SW 1271 (cell line): ENCODE data around the gene OR5H15.
A peak's percentile ranks its signal among the peaks of the same experiment; 100 is the strongest.
"Not testable (repeated sequence)": the region's sequence is repeated elsewhere in the genome, so short reads cannot be mapped to it uniquely, and the experiment has no call there.

ENCODE experiments used
- DNase-seq, 2 experiments: peaks; one replicate each; lab custom pipeline; 2025; lab: John Stamatoyannopoulos, UW

The OR5H15 gene

DNA sequence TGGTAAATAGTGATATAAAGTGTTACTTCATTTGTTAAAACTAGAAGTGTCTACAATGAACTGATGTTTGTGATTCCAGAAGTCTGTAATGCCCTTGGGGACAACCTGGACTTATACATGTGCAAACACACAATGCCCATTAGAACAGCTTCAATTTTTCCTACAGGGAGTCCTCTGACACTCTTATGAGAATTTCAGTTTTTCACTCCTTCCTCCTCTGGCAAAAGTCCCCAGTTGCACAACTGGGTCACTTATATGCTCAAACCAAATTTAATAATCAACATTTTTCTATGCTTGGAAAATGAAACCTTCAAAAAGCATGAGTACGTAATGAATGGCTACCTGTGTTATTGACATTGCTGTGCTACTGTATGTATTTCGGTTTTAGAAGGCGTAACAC is at the start of gene OR5H15:
TSS of gene OR5H15 (plus strand) at position 301 of the 400 bp plus-strand sequence. CDS start 2,004 bp downstream, outside the sequence.
- no peak for DNase-seq

DNA sequence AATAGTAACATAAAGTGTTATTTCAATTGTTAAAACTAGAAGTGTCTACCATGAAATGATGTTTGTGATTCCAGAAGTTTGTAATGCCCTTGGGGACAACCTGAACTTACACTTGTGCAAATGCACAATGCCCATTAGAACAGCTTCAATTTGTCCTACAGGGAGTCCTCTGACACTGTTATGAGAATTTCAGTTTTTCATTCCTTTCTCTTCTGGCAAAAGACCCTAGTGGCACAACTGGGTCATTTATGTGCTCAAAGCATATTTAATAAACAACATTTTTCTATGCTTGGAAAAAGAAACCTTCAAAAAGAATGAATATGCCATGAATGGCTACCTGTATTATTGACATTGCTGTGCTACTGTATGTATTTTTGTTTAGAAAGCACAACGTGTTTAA is 36.1 kb upstream of the OR5H15 start, which contains the start of gene OR5H1:
TSS of gene OR5H1 (plus strand) at position 301 of the 400 bp plus-strand sequence. CDS start 1,977 bp downstream, outside the sequence.
- no peak for DNase-seq

DNA sequence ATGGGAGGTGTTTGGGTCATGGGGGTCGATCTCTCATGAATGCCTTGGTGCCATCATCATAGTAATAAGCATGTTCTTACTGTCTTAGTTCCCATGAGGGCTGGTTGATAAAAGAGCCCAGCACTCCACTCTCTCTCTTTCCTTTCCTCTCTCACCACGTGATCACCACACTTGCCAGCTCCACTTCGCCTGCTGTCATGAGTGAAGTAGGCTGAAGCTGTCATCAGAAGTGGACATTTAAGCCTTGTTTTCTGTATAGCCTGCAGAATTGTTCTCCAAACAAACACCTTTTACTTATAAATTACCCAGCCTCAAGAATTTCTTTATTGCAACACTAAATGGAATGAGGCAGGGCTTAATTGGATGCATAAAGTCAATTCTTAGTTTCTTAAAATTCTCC is 29.9 kb upstream of the OR5H15 start:
- no peak for DNase-seq

DNA sequence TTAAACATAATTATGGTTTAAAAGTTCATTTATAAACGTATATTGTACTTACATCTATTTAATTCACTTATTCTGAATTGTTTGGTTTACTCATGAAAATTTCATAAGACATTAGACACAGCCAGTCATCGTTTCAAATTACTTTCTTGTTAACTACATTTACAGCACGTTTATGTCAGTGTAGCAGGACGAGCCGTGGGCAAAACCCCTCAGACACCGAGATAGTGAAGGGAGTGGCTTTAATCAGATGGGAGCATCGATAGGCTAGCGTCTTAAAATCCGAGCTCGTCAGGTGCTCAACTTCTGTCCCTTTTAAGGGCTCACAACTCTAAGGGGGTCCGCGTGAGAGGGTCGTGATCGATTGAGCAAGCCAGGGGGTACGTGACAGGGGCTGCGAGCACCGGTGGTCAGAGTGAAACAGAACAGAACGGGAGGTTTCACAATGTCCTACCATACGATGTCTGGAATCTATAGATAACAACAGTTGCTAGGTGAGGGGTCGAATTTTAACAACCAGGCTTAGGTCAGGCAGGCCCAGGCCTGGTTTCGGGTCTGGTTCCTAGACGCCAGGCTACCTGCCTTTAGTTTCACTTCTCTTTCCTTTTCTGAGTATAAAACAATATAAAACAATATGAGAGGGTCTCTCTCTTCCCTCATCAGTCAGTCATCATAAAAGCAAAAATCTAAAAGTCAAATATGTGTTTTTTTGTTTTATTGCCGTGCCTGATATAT is 28.5 kb upstream of the OR5H15 start:
- not testable (repeated sequence) for DNase-seq

DNA sequence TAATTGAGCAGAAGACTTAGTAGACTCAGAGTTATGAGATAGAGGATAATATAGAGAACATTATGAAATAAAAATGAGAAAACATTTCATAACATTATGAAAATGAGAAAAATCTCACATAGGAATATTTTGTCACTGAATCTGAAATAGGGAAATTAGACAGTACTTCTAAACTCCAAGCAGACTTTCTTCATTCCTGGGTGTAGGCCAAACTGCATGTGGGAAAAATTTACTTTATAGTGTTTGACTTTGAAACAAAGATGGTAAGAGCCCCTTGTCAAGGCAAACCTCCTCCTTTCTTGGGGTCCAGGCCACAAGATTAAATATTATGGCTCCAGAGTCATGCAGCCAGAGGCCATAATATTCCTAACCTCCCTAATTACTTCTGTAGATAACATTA is 26.0 kb upstream of the OR5H15 start:
- DNase-seq, result no peak

DNA sequence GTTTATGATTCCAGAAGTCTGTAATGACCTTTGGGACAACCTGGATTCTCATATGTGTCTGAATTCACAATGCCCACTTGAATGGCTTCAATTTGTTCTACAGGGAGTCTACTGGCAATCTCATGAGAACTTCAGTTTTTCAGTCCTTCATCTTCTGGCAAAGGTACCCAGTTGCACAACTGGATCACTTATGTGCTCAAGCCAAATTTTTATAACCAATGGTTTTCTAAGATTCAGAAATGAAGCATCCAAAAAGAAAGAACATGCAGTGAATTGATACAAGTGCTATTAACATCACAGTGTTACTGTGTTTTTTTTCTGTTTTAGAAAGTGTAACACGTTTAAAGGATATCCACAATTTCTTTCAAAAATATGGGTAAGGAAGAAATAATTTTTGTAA is 19.3 kb upstream of the OR5H15 start, which contains the start of gene OR5H14:
TSS of gene OR5H14 (plus strand) at position 301 of the 400 bp plus-strand sequence. CDS start 1,907 bp downstream, outside the sequence.
- DNase-seq, result no peak

DNA sequence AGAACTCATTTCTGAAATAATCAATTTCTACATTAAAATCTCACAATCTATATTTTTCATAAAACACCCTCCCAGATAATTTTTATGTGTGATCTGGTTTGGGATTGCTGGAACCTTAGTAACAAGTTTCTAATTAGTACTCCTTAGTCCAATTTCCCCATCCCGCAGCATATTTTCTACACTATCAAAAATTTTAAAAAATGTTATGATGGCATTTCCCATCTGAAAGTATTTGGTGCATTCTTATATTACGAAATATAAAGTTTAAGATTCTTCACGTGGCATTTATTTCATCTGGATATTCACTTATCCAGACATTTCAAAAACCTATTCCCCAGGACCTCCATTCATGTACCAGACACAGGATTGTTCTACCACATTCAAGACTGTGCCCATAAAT is 17.7 kb upstream of the OR5H15 start:
- DNase-seq, result no peak

DNA sequence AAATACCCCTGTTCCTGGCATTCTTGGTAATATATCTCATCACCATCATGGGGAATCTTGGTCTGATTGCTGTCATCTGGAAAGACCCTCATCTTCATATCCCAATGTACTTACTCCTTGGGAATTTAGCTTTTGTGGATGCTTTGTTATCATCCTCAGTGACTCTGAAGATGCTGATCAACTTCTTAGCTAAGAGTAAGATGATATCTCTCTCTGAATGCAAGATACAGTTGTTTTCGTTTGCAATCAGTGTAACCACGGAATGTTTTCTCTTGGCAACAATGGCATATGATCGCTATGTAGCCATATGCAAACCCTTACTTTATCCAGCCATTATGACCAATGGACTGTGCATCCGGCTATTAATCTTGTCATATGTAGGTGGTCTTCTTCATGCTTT is 17.0 kb upstream of the OR5H15 start:
- DNase-seq, result not testable (repeated sequence)

DNA sequence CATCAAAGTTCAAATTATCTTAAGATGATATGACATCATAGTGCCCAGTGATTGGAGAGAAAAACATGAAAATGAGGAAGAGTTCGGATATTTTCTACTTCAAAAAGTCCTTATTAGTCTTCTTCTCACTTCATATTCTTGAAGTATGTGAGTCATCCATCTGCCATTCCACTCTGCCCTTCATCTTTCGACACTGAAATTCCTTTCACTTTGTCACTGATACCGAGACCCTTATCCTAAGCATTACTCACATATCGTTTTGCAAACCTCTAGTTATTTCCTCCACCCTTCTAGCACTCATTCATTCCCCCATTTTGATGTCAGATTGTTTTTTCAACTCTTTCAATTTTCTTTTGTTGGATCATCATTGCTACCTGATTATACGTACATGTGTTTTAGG is 15.3 kb upstream of the OR5H15 start:
- DNase-seq, result peak in 1 of 2 experiments; percentile 4

DNA sequence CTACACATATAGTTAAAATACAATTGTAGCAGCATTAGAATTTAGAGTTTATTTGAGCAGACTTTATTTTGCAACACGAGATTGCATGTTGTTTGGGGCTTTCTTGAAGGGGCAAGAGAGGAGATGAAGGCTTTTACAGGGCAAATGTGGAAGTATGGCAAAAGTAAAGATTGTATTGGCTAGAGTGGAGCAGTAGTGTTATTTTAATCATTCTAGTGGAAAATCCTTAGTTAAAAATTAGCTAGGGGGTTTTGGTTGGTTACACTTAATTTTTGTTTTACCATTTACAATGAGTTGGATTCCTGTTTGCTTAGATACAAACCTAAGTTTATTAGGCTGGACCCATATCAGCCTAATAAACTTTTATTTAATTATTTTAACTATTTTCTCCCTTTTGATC is 4.6 kb downstream of the OR5H15 start:
- no peak for DNase-seq

DNA sequence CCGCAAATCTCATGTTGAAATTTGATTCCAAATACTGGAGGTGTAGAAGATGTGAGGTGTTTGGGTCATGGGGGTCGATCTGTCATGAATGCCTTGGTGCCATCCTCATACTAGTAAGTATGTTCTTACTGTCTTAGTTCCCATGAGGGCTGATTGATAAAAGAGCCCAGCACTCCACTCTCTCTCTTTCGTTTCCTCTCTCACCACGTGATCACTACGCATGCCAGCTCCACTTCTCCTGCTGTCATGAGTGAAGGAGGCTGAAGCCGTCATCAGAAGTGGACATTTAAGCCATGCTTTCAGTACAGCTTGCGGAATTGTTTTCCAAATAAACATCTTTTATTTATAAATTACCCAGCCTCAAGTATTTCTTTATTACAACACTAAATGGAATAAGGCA is 6.1 kb downstream of the OR5H15 start:
- DNase-seq, result no peak

DNA sequence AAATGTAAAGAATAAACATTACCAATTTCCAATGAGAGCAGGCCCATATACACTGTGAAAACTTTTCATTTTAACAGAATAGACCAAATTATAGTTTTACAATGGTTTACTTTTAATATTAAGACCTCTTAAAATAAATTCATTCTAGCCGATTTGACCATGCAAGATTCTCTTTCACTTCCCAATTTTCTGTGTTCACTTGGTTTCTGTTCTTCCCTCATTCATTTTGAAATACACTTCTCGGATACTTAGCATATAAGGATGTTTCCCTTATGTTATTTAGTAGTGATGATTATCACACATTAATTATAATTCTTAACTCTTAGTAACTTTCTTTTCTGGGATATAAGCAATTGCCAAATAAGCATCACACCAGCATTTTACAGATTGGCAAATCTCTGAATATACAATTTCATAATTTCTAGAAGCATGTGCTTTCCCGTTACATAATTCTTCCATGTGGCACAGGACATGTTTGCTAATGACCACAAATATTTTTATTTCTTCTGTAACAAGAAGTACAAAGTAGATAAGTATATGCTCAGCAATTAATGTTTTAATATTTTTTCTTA is 13.9 kb downstream of the OR5H15 start:
- no peak for DNase-seq

DNA sequence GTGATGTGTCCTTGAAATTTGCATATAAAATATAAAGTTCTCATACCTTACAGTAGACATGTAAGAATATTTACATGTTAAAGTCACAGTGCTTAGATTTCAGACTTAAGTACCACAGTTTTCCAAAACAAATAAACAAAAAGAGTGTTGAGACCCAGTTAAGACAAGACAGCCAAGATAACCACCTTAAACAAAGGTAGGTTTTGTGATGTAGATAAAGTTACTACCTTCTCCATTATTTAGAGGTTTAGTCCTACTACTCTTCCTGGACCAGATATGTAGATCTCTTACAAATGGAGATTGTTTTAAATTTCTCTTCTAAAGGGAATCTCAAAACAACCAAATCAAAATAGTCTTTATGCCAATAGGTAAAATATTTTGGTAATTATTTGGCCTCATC is 15.7 kb downstream of the OR5H15 start:
- no peak for DNase-seq

DNA sequence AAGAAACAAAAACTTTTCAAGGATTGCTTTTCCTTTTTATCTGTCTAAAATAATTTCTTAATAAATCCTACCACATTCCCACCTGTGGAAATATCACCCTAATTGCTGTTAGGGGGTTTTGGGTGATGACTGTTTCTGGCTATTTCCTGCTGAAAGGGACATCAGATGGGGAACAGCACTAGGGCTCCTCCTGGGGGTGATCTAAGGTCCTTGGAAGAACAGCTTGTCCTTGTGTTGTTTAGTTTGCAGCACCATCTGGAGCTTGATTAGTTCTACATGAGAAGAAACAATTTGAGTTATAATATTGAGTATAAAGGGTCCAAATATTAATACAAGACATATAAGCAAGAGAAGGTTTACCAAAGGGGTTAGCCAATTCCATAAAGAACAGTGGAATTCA is 18.7 kb downstream of the OR5H15 start:
- DNase-seq, result no peak

DNA sequence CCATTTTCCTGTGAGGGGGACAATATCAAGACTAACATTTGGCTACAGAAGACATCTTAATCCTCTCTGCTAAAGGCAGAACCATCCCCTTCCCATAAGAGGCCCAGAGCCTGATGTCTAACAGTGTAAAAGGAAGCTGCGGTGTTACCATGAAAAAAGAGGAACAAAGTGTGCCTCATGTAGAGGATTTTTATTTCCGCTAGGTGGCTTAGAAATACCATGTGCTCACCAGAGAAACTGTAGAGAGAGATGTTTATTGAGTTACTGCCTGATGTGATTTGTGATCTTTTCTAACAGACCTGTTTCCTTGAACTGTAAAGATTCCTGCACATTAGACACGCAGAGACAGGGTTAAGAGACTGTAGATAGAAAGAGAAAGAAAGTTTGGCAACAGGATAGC is 22.0 kb downstream of the OR5H15 start:
- no peak for DNase-seq

DNA sequence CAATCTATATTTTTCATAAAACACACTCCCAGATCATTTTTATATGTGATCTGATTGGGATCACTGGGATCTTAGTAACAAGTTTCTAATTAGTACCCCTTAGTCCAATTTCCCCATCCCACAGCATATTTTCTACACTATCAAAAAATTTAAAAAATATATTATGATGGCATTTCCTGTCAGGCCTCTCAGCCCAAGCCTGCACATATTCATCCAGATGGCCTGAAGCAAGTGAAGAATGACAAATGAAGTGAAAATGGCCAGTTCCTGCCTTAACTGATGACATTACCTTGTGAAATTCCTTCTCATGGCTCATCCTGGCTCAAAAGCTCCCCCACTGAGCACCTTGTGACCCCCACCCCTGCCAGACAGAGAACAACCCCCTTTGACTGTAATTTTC is 24.4 kb downstream of the OR5H15 start:
- DNase-seq, result not testable (repeated sequence)

DNA sequence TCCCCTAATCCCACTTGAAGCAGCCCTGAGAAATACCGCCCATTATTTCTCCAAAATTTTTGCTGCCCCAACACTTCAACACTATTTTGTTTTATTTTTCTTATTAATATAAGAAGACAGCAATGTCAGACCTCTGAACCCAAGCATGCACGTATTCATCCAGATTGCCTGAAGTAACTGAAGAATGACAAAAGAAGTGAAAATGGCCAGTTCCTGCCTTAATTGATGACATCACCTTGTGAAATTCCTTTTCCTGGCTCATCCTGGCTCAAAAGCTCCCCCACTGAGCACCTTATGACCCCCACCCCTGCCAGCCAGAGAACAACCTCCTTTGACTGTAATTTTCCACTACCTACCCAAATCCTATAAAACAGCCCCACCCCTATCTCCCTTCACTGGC is 29.8 kb downstream of the OR5H15 start:
- DNase-seq, result not testable (repeated sequence)

DNA sequence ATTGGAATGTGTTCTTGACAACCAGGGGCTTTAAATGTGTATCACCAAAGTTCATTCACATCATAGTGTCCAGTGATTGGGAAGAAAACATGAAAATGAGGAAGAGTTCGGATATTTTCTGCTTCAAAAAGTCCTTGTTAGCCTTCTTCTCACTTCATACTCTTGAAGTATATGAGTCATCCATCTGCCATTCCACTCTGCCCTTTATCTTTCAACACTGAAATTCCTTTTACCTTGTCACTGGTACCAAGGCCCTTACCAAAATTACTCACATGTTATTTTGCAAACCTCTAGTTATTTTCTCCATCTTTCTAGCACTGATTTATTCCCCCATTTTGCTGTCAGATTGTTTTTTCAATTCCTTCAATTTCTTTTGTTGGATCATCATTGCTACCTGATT is 32.5 kb downstream of the OR5H15 start:
- DNase-seq, result no peak

DNA sequence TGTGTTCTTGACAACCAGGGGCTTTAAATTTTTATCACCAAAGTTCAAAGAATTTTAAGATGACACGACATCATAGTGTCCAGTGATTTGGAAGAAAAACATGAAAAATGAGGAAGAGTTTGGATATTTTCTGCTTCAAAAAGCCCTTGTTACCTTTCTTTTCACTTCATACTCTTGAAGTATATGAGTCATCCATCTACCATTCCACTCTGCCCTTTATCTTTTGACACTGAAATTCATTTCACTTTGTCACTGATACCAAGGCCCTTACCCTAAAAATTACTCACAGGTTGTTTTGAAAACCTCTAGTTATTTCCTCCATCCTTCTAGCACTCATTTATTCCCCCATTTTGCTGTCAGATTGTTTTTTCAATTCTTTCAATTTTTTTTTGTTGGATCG is 42.7 kb downstream of the OR5H15 start:
- no peak for DNase-seq

DNA sequence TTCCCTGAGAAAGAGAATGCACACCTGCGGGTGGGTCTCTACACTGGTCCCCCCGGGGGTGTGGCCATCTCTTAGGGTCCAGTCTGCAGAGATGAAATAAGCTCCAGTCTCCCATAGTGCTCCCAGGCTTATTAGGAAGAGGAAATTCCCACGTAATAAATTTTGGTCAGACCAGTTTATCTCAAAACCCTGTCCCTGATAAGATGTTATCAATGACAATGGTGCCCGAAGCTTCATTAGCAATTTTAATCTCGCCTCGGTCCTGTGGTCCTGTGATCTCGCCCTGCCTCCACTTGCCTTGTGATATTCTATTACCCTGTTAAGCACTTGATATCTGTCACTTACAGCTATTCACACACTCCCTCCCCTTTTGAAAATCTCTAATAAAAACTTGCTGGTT is 46.8 kb downstream of the OR5H15 start:
- DNase-seq, result no peak

DNA sequence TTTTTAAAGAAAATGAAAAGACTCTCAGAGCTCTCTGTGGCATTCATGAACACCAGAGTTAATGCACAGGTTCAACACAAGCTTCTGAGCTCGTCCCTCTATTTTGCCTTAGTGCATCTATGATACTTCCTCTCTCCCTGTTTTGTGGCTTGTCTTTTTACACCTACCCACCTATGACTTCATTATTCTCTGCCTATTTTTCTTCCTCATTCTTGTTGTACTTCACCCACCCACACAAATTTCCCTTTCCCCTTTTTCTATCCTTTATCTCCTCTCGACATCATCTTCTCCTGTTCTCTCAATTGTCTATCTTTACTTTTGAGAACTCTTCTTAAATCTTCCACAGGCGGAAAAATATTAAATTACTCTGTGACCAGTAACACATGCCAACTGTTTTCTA is 48.6 kb downstream of the OR5H15 start:
- DNase-seq, result no peak
